ENCODE results near the gene CHRNA7.

- TF ChIP-seq CTCF (IDR thresholded peaks at IDR 0.05; ENCODE audit: low read length) (no peak), EZH2 (IDR thresholded peaks at IDR 0.05; ENCODE audit: borderline replicate concordance, low read length) (no peak)
Observed at GRCh38 chr15:32129815-32130214, 99.5 kb downstream of the CHRNA7 start.

All from OCI-LY1 (cell line).